GM23248 (cell line): ENCODE results near the gene ATN1. TPM values are rescaled to one million over a fixed set of nuclear protein-coding genes. Genes with fewer than 3 reads are reported as not detected.

Experiments
- DNase-seq: peaks from one replicate; pipeline ENCODE4 v3.0.0-alpha.2; 2015
- H2AFZ ChIP-seq: fragments of 200-600 bp; sonication (generic); 2 replicates; pipeline ENCODE4 v1.6.1; 2016; ENCODE audit warnings: antibody characterized with exemption
- H3F3A ChIP-seq: fragments of 200-600 bp; sonication (generic); 2 replicates; pipeline ENCODE4 v1.6.1; 2016; ENCODE audit warnings: mild to moderate bottlenecking, antibody characterized with exemption, mixed run types; ENCODE audit not compliant: insufficient read depth
- H3K27ac ChIP-seq: fragments of 200-600 bp; sonication (generic); 2 replicates; pipeline ENCODE4 v1.5.1; 2016; ENCODE audit warnings: mild to moderate bottlenecking
- H3K27me3 ChIP-seq: fragments of 200-600 bp; sonication (generic); replicated peaks from 2 replicates; pipeline ENCODE4 v1.6.1; 2016; ENCODE audit warnings: mild to moderate bottlenecking; ENCODE audit not compliant: insufficient read depth
- H3K36me3 ChIP-seq: fragments of 200-600 bp; sonication (generic); 2 replicates; pipeline ENCODE4 v1.6.1; 2016; ENCODE audit warnings: low read depth, mild to moderate bottlenecking
- H3K4me1 ChIP-seq: fragments of 200-600 bp; sonication (generic); 2 replicates; pipeline ENCODE4 v1.6.1; 2016; ENCODE audit warnings: mild to moderate bottlenecking; ENCODE audit not compliant: insufficient read depth
- H3K4me2 ChIP-seq: fragments of 200-600 bp; sonication (generic); one replicate; pipeline ENCODE4 v1.6.1; 2016; ENCODE audit warnings: mild to moderate bottlenecking; ENCODE audit not compliant: unreplicated experiment
- H3K4me3 ChIP-seq: fragments of 200-600 bp; sonication (generic); 2 replicates; pipeline ENCODE4 v1.5.1; 2016; ENCODE audit warnings: mild to moderate bottlenecking
- H3K79me2 ChIP-seq: fragments of 200-600 bp; sonication (generic); 2 replicates; pipeline ENCODE4 v1.6.1; 2016; ENCODE audit warnings: mild to moderate bottlenecking; ENCODE audit not compliant: insufficient read depth
- H3K9ac ChIP-seq: fragments of 200-600 bp; sonication (generic); 2 replicates; pipeline ENCODE4 v1.6.1; 2016; ENCODE audit warnings: mild to moderate bottlenecking
- H3K9me2 ChIP-seq: fragments of 200-600 bp; sonication (generic); 2 replicates; pipeline ENCODE4 v1.6.1; 2016; ENCODE audit warnings: mixed run types, mild to moderate bottlenecking, moderate library complexity; ENCODE audit not compliant: insufficient read depth
- H3K9me3 ChIP-seq: fragments of 200-600 bp; sonication (generic); one replicate; pipeline ENCODE4 v1.6.1; 2017; ENCODE audit warnings: low read depth
- H4K20me1 ChIP-seq: fragments of 200-600 bp; sonication (generic); 2 replicates; pipeline ENCODE4 v1.6.0; 2016; ENCODE audit not compliant: insufficient read depth
- EZH2 ChIP-seq: fragments of 200-600 bp; sonication (generic); IDR thresholded peaks from 2 replicates; pipeline ENCODE4 v1.6.1; 2018; ENCODE audit warnings: antibody characterized with exemption, mild to moderate bottlenecking; ENCODE audit not compliant: insufficient read depth, poor library complexity, severe bottlenecking
- EZH2phosphoT487 ChIP-seq: fragments of 200-600 bp; sonication (generic); IDR thresholded peaks from 2 replicates; pipeline ENCODE4 v1.6.1; 2018; ENCODE audit warnings: antibody characterized with exemption, moderate library complexity, mild to moderate bottlenecking, low read depth; ENCODE audit not compliant: insufficient read depth
- WGBS, 2 experiments: methylation state at CpG; one replicate each; pipeline ENCODE4 v1.1.6; 2015 to 2017; ENCODE audit warnings: low lambda C conversion rate in 2 of 2, low coverage in 1 of 2; ENCODE audit errors: missing lambda C conversion rate in 2 of 2; 5-methylcytosine and 5-hydroxymethylcytosine counted together
- in situ Hi-C: fragments of 300-500 bp; cut with MboI; formaldehyde crosslinking; loops from 2 replicates; pipeline ENCODE4 v1.15.0; 2020
- microRNA counts: library from miRNA; unstranded; fragments of <30 nt; microRNA quantifications from one replicate; lab custom pipeline; 2016
- microRNA-seq: library from miRNA; unstranded; fragments of <30 nt; microRNA quantifications from one replicate; pipeline ENCODE4, GENCODE V29; 2016; ENCODE audit warnings: borderline number of aligned reads
- polyA plus RNA-seq: library from polyadenylated mRNA; unstranded; fragments of >200 nt; fragmentation: Nextera tagmentation; extraction: Ambion mirVana; gene quantifications from 2 replicates; pipeline ENCODE4 v1.2.1, GENCODE V29; 2016
- small RNA-seq: library from RNA; depleted of rRNA; stranded (forward); fragments of <200 nt; gene quantifications from one replicate; pipeline ENCODE3, GENCODE V24; 2014; ENCODE audit warnings: low read depth, low replicate concordance
- total RNA-seq: library from RNA; depleted of rRNA; stranded (reverse); fragments of >200 nt; shearing (Covaris generic); gene quantifications from 2 replicates; pipeline ENCODE4 v1.2.3, GENCODE V29; 2014; rRNA removed

Gene ATN1
- total and polyA plus RNA-seq, 2 experiments from 2014 or later: 6.5 to 14.7 TPM

DNA sequence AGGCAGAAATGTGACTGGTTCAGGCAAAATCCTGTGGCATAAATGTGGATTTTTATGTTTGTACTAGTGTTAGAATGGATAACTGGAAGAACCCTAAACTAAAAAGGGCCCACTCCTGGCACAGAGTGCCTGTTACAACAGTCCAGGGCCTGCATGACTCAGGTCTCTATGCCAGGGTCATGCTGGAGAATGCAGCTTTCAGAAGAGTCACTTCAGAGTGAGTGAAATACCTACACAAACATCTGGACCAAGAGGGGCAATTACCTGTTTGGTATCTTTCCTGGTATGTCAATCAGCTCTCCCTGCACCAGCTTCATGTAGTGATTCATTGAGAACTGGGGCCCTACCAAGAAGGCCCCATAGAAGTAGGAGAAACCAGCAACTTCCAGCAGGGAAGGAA, 53.0 kb downstream of the ATN1 start:
- H3K4me3 ChIP-seq: no peak overlapping the region
- no peak overlapping the region for H3K27ac ChIP-seq
- no peak overlapping the region for H3K4me2 ChIP-seq
- H2AFZ ChIP-seq: no peak overlapping the region
- H3K9ac ChIP-seq: no peak overlapping the region
- no peaks in the 10 kb centered on the region for H3K4me1 ChIP-seq
- no peaks in the 10 kb centered on the region for H4K20me1 ChIP-seq
- DNase-seq: peak; percentile 50
- TF ChIP-seq EZH2phosphoT487: no peak
- no peak for TF ChIP-seq EZH2
- H3K9me2 ChIP-seq: no peaks in the 10 kb centered on the region
- in situ Hi-C loops: no loop called here
- H3K27me3 ChIP-seq: no peaks in the 10 kb centered on the region
- H3F3A ChIP-seq: no peaks in the 10 kb centered on the region
- H3K36me3 ChIP-seq: 0 out of 2 replicates have a peak, but pooled peaks cover 19% of the 10 kb centered on the region
- no peaks in the 10 kb centered on the region for H3K79me2 ChIP-seq
- H3K9me3 ChIP-seq: no peaks in the 10 kb centered on the region

DNA sequence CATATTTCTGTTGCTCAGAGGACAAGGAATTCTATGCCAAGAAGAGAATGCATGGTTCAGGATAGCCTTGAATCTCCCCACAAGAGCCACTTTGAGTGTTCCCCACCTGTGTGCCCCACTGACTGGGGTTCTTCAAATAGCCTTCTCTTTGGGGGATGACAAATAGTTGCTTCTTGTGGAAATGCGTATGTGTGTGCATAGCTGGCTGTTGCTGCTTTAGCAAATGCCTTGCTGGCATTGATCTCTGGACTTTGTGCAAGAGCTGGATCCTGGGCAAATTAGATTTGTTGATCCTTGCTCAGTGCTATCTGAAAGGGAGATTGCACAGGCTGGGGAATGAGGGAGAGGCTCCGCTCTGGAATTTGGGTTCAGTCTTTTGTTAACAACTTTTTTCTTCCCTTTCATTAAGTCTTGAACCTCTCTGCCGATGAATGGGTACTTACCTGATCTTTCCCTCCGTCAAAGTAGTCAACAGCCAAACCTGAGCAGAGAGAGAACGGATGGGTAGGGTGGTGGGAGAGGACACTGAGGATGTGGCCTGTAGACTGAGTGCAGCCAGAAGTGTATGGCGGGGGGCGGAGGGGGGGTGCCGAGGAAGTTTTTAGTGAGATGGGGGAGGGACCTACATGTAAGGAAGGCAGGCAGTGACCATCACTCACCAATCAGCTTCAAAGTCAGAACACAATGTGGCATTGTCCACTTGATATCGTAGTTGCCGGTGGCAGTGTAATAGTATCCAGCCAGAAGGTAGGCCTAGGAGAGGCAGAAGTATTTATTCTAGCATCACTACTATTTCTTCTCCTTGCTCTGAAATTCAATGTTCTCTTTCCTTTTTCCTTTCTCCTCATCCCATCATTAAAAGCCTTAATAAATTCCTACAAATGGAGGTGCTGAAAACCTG, 53.6 kb downstream of the ATN1 start:
- 90 to 91% methylated on average over 7 to 10 of the region's 10 CpGs for WGBS, 2 experiments
- no peaks in the 10 kb centered on the region for H4K20me1 ChIP-seq
- 0 out of 2 replicates have a peak, but pooled peaks cover 14% of the 10 kb centered on the region for H3K36me3 ChIP-seq
- H3K27ac ChIP-seq: no peak overlapping the region
- no peak overlapping the region for H2AFZ ChIP-seq
- in situ Hi-C loops: no loop called here
- H3K9me2 ChIP-seq: no peaks in the 10 kb centered on the region
- H3K27me3 ChIP-seq: no peaks in the 10 kb centered on the region
- H3K9me3 ChIP-seq: no peaks in the 10 kb centered on the region
- no peaks in the 10 kb centered on the region for H3K4me1 ChIP-seq
- no peak overlapping the region for H3K4me2 ChIP-seq
- TF ChIP-seq EZH2phosphoT487 (no peak), EZH2 (no peak)
- no peak overlapping the region for H3K4me3 ChIP-seq
- no peaks in the 10 kb centered on the region for H3K79me2 ChIP-seq
- no peak overlapping the region for H3K9ac ChIP-seq
- DNase-seq: no peak
- H3F3A ChIP-seq: no peaks in the 10 kb centered on the region

DNA sequence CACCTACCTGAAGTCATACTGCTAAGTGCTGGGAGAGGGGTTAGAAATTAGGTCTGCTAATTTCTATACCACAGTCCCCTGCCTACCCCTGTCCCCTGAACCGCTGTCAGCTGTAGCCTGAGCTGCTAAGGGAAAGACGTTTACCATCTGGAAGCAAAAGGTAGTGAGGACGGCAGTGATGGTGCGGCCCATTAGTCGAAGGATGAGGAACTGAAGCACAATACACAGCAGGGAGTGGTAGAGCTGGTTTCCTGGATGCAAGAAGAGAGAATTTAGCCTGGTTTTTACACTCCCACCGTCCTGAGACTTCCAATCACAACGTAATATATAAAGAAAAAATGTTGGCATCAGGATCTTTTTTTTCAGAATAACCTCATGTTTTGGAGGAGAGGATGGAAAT, 54.8 kb downstream of the ATN1 start:
- no peak overlapping the region for H3K4me3 ChIP-seq
- H3K9me2 ChIP-seq: no peaks in the 10 kb centered on the region
- no peaks in the 10 kb centered on the region for H4K20me1 ChIP-seq
- whole genome bisulfite sequencing, 2 experiments: 91% methylated on average over 7 of the region's 7 CpGs
- H3K9me3 ChIP-seq: no peaks in the 10 kb centered on the region
- in situ Hi-C loops: no loop called here
- no peak for TF ChIP-seq EZH2phosphoT487
- TF ChIP-seq EZH2: no peak
- no peaks in the 10 kb centered on the region for H3K27me3 ChIP-seq
- H3K27ac ChIP-seq: no peak overlapping the region
- no peak overlapping the region for H2AFZ ChIP-seq
- H3K9ac ChIP-seq: no peak overlapping the region
- H3F3A ChIP-seq: no peaks in the 10 kb centered on the region
- H3K36me3 ChIP-seq: 0 out of 2 replicates have a peak, but pooled peaks cover 9% of the 10 kb centered on the region
- H3K4me2 ChIP-seq: no peak overlapping the region
- H3K79me2 ChIP-seq: no peaks in the 10 kb centered on the region
- no peak for DNase-seq
- H3K4me1 ChIP-seq: no peaks in the 10 kb centered on the region

DNA sequence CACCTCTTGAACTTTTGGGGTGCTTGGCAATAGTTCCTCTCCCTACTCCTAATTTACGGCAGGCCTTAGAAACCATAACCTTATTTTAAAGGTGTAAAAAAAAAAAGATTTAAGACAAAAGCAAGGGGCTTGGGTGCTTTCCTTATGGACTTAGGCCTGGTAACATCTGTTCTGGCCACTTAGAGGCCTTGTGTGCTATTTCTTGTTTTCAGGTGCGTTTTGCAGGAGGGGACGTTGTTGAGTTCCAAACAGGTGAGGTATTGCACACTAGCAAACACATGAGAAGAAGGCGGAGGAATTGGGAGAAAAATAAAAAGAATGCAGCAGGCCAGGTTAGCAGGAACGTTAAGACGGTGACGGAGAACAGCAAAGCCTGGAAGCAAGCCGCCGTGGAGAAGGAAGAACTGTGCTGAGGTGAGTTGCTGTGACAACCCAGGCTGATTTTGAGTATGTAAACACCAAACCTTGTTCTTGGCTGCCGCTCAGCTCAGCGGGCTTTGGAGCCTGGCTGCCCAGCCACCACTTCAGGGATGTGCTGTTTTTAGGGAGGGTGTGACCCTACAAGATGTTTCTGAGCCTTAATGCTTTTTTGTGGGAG, 60.3 kb downstream of the ATN1 start:
- no peak for DNase-seq
- in situ Hi-C loops: no loop called here
- Histone ChIP-seq H3K4me1 (no peaks in the 10 kb centered on the region), H3K9me2 (no peaks in the 10 kb centered on the region), H2AFZ (no peak overlapping the region), H3F3A (no peaks in the 10 kb centered on the region; the same call in 1 of the 2 replicates), H4K20me1 (no peaks in the 10 kb centered on the region), H3K4me3 (no peak overlapping the region), H3K79me2 (no peaks in the 10 kb centered on the region), H3K27ac (no peak overlapping the region), H3K9me3 (no peaks in the 10 kb centered on the region), H3K27me3 (no peaks in the 10 kb centered on the region), H3K9ac (no peak overlapping the region), H3K4me2 (no peak overlapping the region), H3K36me3 (peaks cover 11% of the 10 kb centered on the region; the same call in 1 of the 2 replicates)
- WGBS, 2 experiments: 89 to 90% methylated on average over 11 of the region's 11 CpGs
- TF ChIP-seq EZH2: no peak
- no peak for TF ChIP-seq EZH2phosphoT487

MicroRNAs within 50 kb of the gene (microRNA counts, 767-probe panel; counts per million panel counts)
- microRNA hsa-miR-141-3p (lab: Ali Mortazavi, UCI): 447 counts per million, percentile 86 among the panel's probes with 10 or more counts
- microRNA hsa-miR-200c-3p (lab: Ali Mortazavi, UCI): 447 counts per million, percentile 86 among the panel's probes with 10 or more counts

Small RNA genes lying within 50 kb of the gene (microRNA-seq; reads per million reads assigned to microRNA genes)
- 6.1 reads per million, percentile 6 among the genes with 10 or more reads in this experiment for gene MIR141
- gene MIR200C: 59.8 reads per million, percentile 44 among the genes with 10 or more reads in this experiment

Small RNA genes lying within 50 kb of the gene (small RNA-seq; reads per million reads assigned to genes)
- gene MIR141: not detected
- not detected for gene MIR200C
- not detected for gene RNU7-1
- gene SCARNA12: not detected

Other genes starting within 250 kb of the ATN1 start
- 17.3 and 26.2 TPM in 2 replicates for gene ZNF384, start 238.6 kb upstream of the ATN1 start, total RNA-seq
- 23.6 and 26.0 TPM in 2 replicates for gene ZNF384, start 238.6 kb upstream of the ATN1 start, polyA plus RNA-seq
- 0.11 TPM in 1 of 2 replicates, not detected in the other for gene PIANP, start 227.1 kb upstream of the ATN1 start, total RNA-seq
- gene PIANP, start 227.1 kb upstream of the ATN1 start, polyA plus RNA-seq: 0.60 and 0.75 TPM in 2 replicates
- 94.5 and 123 TPM in 2 replicates for gene COPS7A, start 203.9 kb upstream of the ATN1 start, total RNA-seq
- 133 and 135 TPM in 2 replicates for gene COPS7A, start 203.9 kb upstream of the ATN1 start, polyA plus RNA-seq
- gene MLF2, start 174.8 kb upstream of the ATN1 start, total RNA-seq: 252 and 313 TPM in 2 replicates
- gene MLF2, start 174.8 kb upstream of the ATN1 start, polyA plus RNA-seq: 386 and 389 TPM in 2 replicates
- gene PTMS, start 161.6 kb upstream of the ATN1 start, total RNA-seq: 109 and 130 TPM in 2 replicates
- 238 and 250 TPM in 2 replicates for gene PTMS, start 161.6 kb upstream of the ATN1 start, polyA plus RNA-seq
- not detected in 2 replicates for gene LAG3, start 155.4 kb upstream of the ATN1 start, total RNA-seq
- 0.29 TPM in 1 of 2 replicates, not detected in the other for gene LAG3, start 155.4 kb upstream of the ATN1 start, polyA plus RNA-seq
- gene CD4, start 138.4 kb upstream of the ATN1 start, total RNA-seq: not detected in 2 replicates
- gene CD4, start 138.4 kb upstream of the ATN1 start, polyA plus RNA-seq: not detected in 2 replicates
- 0.51 and 2.8 TPM in 2 replicates for gene GPR162, start 106.1 kb upstream of the ATN1 start, total RNA-seq
- 0.14 and 0.21 TPM in 2 replicates for gene GPR162, start 106.1 kb upstream of the ATN1 start, polyA plus RNA-seq
- gene P3H3, start 99.6 kb upstream of the ATN1 start, total RNA-seq: 32.5 and 43.0 TPM in 2 replicates
- 37.6 and 39.1 TPM in 2 replicates for gene P3H3, start 99.6 kb upstream of the ATN1 start, polyA plus RNA-seq
- 1.0 and 3.2 TPM in 2 replicates for gene GNB3, start 87.0 kb upstream of the ATN1 start, total RNA-seq
- gene GNB3, start 87.0 kb upstream of the ATN1 start, polyA plus RNA-seq: 1.5 and 2.2 TPM in 2 replicates
- gene CDCA3, start 76.7 kb upstream of the ATN1 start, total RNA-seq: 19.6 and 23.9 TPM in 2 replicates
- gene CDCA3, start 76.7 kb upstream of the ATN1 start, polyA plus RNA-seq: 30.2 and 31.4 TPM in 2 replicates
- gene USP5, start 75.8 kb upstream of the ATN1 start, total RNA-seq: 96.2 and 97.5 TPM in 2 replicates
- 73.2 and 77.9 TPM in 2 replicates for gene USP5, start 75.8 kb upstream of the ATN1 start, polyA plus RNA-seq
- gene TPI1, start 60.4 kb upstream of the ATN1 start, total RNA-seq: 1,720 and 1,799 TPM in 2 replicates
- 1,936 and 1,978 TPM in 2 replicates for gene TPI1, start 60.4 kb upstream of the ATN1 start, polyA plus RNA-seq
- 4.4 and 4.6 TPM in 2 replicates for gene SPSB2, start 54.7 kb upstream of the ATN1 start, total RNA-seq
- 4.1 and 4.8 TPM in 2 replicates for gene SPSB2, start 54.7 kb upstream of the ATN1 start, polyA plus RNA-seq
- gene LRRC23, start 23.1 kb upstream of the ATN1 start, total RNA-seq: 4.3 and 4.6 TPM in 2 replicates
- 4.5 and 6.2 TPM in 2 replicates for gene LRRC23, start 23.1 kb upstream of the ATN1 start, polyA plus RNA-seq
- 10.1 and 16.3 TPM in 2 replicates for gene ENO2, start 13.4 kb upstream of the ATN1 start, total RNA-seq
- 32.8 and 34.2 TPM in 2 replicates for gene ENO2, start 13.4 kb upstream of the ATN1 start, polyA plus RNA-seq
- gene RNU7-1, start 15.9 kb downstream of the ATN1 start, total RNA-seq: not detected in 2 replicates
- not detected in 2 replicates for gene RNU7-1, start 15.9 kb downstream of the ATN1 start, polyA plus RNA-seq
- gene C12orf57, start 16.1 kb downstream of the ATN1 start, total RNA-seq: 261 and 264 TPM in 2 replicates
- gene C12orf57, start 16.1 kb downstream of the ATN1 start, polyA plus RNA-seq: 247 and 257 TPM in 2 replicates
- gene PTPN6, start 23.4 kb downstream of the ATN1 start, total RNA-seq: not detected in 2 replicates
- gene PTPN6, start 23.4 kb downstream of the ATN1 start, polyA plus RNA-seq: 0.21 and 0.35 TPM in 2 replicates
- gene PHB2, start 42.7 kb downstream of the ATN1 start, total RNA-seq: 212 and 221 TPM in 2 replicates
- 130 and 137 TPM in 2 replicates for gene PHB2, start 42.7 kb downstream of the ATN1 start, polyA plus RNA-seq
- gene EMG1, start 43.0 kb downstream of the ATN1 start, total RNA-seq: 25.9 and 39.2 TPM in 2 replicates
- gene EMG1, start 43.0 kb downstream of the ATN1 start, polyA plus RNA-seq: 68.6 and 72.1 TPM in 2 replicates
- 7.7 and 11.8 TPM in 2 replicates for gene LPCAT3, start 90.5 kb downstream of the ATN1 start, total RNA-seq
- 19.7 and 20.4 TPM in 2 replicates for gene LPCAT3, start 90.5 kb downstream of the ATN1 start, polyA plus RNA-seq
- 174 and 200 TPM in 2 replicates for gene C1S, start 132.8 kb downstream of the ATN1 start, total RNA-seq
- 195 and 198 TPM in 2 replicates for gene C1S, start 132.8 kb downstream of the ATN1 start, polyA plus RNA-seq
- 51.1 and 52.2 TPM in 2 replicates for gene C1R, start 164.5 kb downstream of the ATN1 start, total RNA-seq
- 75.0 and 78.9 TPM in 2 replicates for gene C1R, start 164.5 kb downstream of the ATN1 start, polyA plus RNA-seq
- 22.2 and 26.7 TPM in 2 replicates for gene C1RL, start 181.3 kb downstream of the ATN1 start, total RNA-seq
- gene C1RL, start 181.3 kb downstream of the ATN1 start, polyA plus RNA-seq: 14.3 and 14.9 TPM in 2 replicates
- not detected in 2 replicates for gene RBP5, start 200.9 kb downstream of the ATN1 start, total RNA-seq
- gene RBP5, start 200.9 kb downstream of the ATN1 start, polyA plus RNA-seq: 0.38 TPM in 1 of 2 replicates, not detected in the other
- gene CLSTN3, start 202.4 kb downstream of the ATN1 start, total RNA-seq: 4.5 and 12.3 TPM in 2 replicates
- gene CLSTN3, start 202.4 kb downstream of the ATN1 start, polyA plus RNA-seq: 1.8 and 2.9 TPM in 2 replicates